SK-N-MC (cell line): ENCODE measurements around the gene LSR.

Experiments
- EZH2 ChIP-seq: fragments of 200-600 bp; sonication (generic); IDR thresholded peaks from one replicate; pipeline ENCODE4 v1.6.1; 2017; ENCODE audit warnings: antibody characterized with exemption
- POLR2AphosphoS5 ChIP-seq: IDR thresholded peaks from 2 replicates; pipeline ENCODE4 v1.6.1; 2012; ENCODE audit warnings: mild to moderate bottlenecking, low read depth, low read length, borderline replicate concordance

GRCh38 chr19:35216833-35217648, 31.8 kb upstream of the LSR start:
- TF ChIP-seq EZH2 (no peak), POLR2AphosphoS5 (no peak)
